IMR-90 (cell line): ENCODE data around the gene MOB3B. TPM values are rescaled to one million over a fixed set of nuclear protein-coding genes. Genes with fewer than 3 reads are reported as not detected.

ENCODE experiments used
- ATAC-seq: fragments of 200-7000 bp; cut with Tn5 transposase; 2 replicates; pipeline ENCODE4 v1.9.1; 2020; ENCODE audit warnings: low read depth, mild to moderate bottlenecking, moderate library complexity
- BruUV-seq: library from RNA; stranded (reverse); fragments of 400-500 nt; replicated peaks from 2 replicates; lab custom pipeline; 2021; lab: Mats Ljungman, UMichigan
- CTCF ChIA-PET: fragments of 300-600 bp; formaldehyde crosslinking; extraction: SDS; loops from one replicate; lab custom pipeline; 2021; ENCODE audit warnings: antibody characterized with exemption; lab: Yijun Ruan, JAX
- POLR2A ChIA-PET: fragments of 300-600 bp; sonication (Branson Sonifier 250); formaldehyde crosslinking; loops from one replicate; lab custom pipeline; 2022; ENCODE audit warnings: antibody characterized with exemption; ENCODE audit not compliant: unreplicated experiment; lab: Charles Lee
- DNase-seq: peaks from one replicate; pipeline ENCODE4 v3.0.0; 2013
- H2AFZ ChIP-seq: replicated peaks from 2 replicates; pipeline ENCODE3; 2013; ENCODE audit warnings: low read length, mild to moderate bottlenecking; ENCODE audit not compliant: poor library complexity
- H2AK5ac ChIP-seq: 2 replicates; pipeline ENCODE4 v1.6.1; 2013; ENCODE audit warnings: low read depth, low read length, inconsistent platforms
- H2AK9ac ChIP-seq: replicated peaks from 2 replicates; pipeline ENCODE3; 2013; ENCODE audit warnings: mild to moderate bottlenecking, low read depth, low read length, moderate library complexity; ENCODE audit not compliant: poor library complexity
- H2BK120ac ChIP-seq: 2 replicates; pipeline ENCODE4 v1.6.1; 2013; ENCODE audit warnings: low read depth, low read length, inconsistent platforms
- H2BK15ac ChIP-seq: 3 replicates; pipeline ENCODE4 v1.6.1; 2013; ENCODE audit warnings: low read depth, low read length, inconsistent platforms
- H2BK20ac ChIP-seq: 2 replicates; pipeline ENCODE4 v1.6.1; 2013; ENCODE audit warnings: low read depth, mild to moderate bottlenecking, inconsistent platforms, low read length, moderate library complexity
- H2BK5ac ChIP-seq: 2 replicates; pipeline ENCODE4 v1.6.1; 2013; ENCODE audit warnings: mild to moderate bottlenecking, low read depth, low read length, inconsistent platforms; ENCODE audit not compliant: poor library complexity, severe bottlenecking
- H3K14ac ChIP-seq: replicated peaks from 2 replicates; pipeline ENCODE4 v1.6.1; 2013; ENCODE audit warnings: low read depth, low read length, inconsistent platforms
- H3K18ac ChIP-seq: 2 replicates; pipeline ENCODE4 v1.6.1; 2013; ENCODE audit warnings: low read depth, low read length, control low read depth
- H3K23ac ChIP-seq: 2 replicates; pipeline ENCODE4 v1.6.1; 2013; ENCODE audit warnings: low read depth, low read length, inconsistent platforms
- H3K27ac ChIP-seq: 2 replicates; pipeline ENCODE4 v1.5.1; 2013; ENCODE audit warnings: mild to moderate bottlenecking, control low read depth, low read length; ENCODE audit not compliant: insufficient read depth
- H3K27me3 ChIP-seq: 2 replicates; pipeline ENCODE4 v1.6.1; 2013; ENCODE audit warnings: low read length; ENCODE audit not compliant: control insufficient read depth, insufficient read depth
- H3K36me3 ChIP-seq: 2 replicates; pipeline ENCODE4 v1.6.1; 2013; ENCODE audit warnings: low read length, mixed read lengths; ENCODE audit not compliant: control insufficient read depth, insufficient read depth
- H3K4ac ChIP-seq: 2 replicates; pipeline ENCODE4 v1.6.1; 2013; ENCODE audit warnings: low read depth, low read length, inconsistent platforms
- H3K4me1 ChIP-seq: 2 replicates; pipeline ENCODE4 v1.6.1; 2013; ENCODE audit warnings: low read length, mixed read lengths; ENCODE audit not compliant: control insufficient read depth, insufficient read depth
- H3K4me2 ChIP-seq: 2 replicates; pipeline ENCODE4 v1.6.1; 2013; ENCODE audit warnings: low read depth, mild to moderate bottlenecking, control low read depth, low read length, moderate library complexity
- H3K4me3 ChIP-seq: 2 replicates; pipeline ENCODE4 v1.5.1; 2013; ENCODE audit warnings: low read depth, mild to moderate bottlenecking, control low read depth, low read length, moderate library complexity; ENCODE audit not compliant: insufficient read depth
- H3K56ac ChIP-seq: 2 replicates; pipeline ENCODE4 v1.6.1; 2013; ENCODE audit warnings: low read length, inconsistent platforms; ENCODE audit not compliant: insufficient read depth; ENCODE audit errors: extremely low read depth
- H3K79me1 ChIP-seq, 2 experiments: 2 replicates each; pipeline ENCODE4 v1.6.1; 2013; ENCODE audit warnings: low read length in 2 of 2, inconsistent platforms in 1 of 2, low read depth in 1 of 2
- H3K9ac ChIP-seq: 2 replicates; pipeline ENCODE4 v1.6.1; 2013; ENCODE audit warnings: low read depth, low read length, control low read depth
- H3K9me1 ChIP-seq: 2 replicates; pipeline ENCODE4 v1.6.1; 2013; ENCODE audit warnings: low read length, inconsistent platforms; ENCODE audit not compliant: insufficient read depth
- H3K9me3 ChIP-seq: 2 replicates; pipeline ENCODE4 v1.6.1; 2013; ENCODE audit warnings: low read length; ENCODE audit not compliant: control insufficient read depth, insufficient read depth
- H4K20me1 ChIP-seq: 2 replicates; pipeline ENCODE4 v1.6.1; 2013; ENCODE audit warnings: low read length, inconsistent platforms; ENCODE audit not compliant: insufficient read depth
- H4K5ac ChIP-seq: 2 replicates; pipeline ENCODE4 v1.6.1; 2013; ENCODE audit warnings: mild to moderate bottlenecking, low read depth, low read length, control low read depth
- H4K8ac ChIP-seq, 2 experiments: 2 replicates each; pipeline ENCODE4 v1.6.1; 2013; ENCODE audit warnings: low read depth in 2 of 2, low read length in 2 of 2, control low read depth in 1 of 2, inconsistent platforms in 1 of 2
- H4K91ac ChIP-seq: 2 replicates; pipeline ENCODE4 v1.6.1; 2013; ENCODE audit warnings: low read depth, low read length, inconsistent platforms; ENCODE audit not compliant: insufficient read depth
- BHLHE40 ChIP-seq: fragments of 150-350 bp; IDR thresholded peaks from 2 replicates; pipeline ENCODE4 v1.6.1; 2016; ENCODE audit warnings: mild to moderate bottlenecking, low read depth, low read length
- CEBPB ChIP-seq: IDR thresholded peaks from 2 replicates; pipeline ENCODE4 v1.6.1; 2012; ENCODE audit warnings: low read depth, low read length, improper control_type of control experiment
- CHD1 ChIP-seq: IDR thresholded peaks from 2 replicates; pipeline ENCODE4 v1.6.1; 2012; ENCODE audit warnings: low read depth, low read length, improper control_type of control experiment
- FOS ChIP-seq: fragments of 150-350 bp; IDR thresholded peaks from 2 replicates; pipeline ENCODE4 v1.6.1; 2016; ENCODE audit warnings: low read depth, low read length
- MAZ ChIP-seq: IDR thresholded peaks from 2 replicates; pipeline ENCODE4 v1.6.1; 2012; ENCODE audit warnings: low read depth, mild to moderate bottlenecking, low read length, improper control_type of control experiment, moderate library complexity, borderline replicate concordance
- MXI1 ChIP-seq: IDR thresholded peaks from 2 replicates; pipeline ENCODE4 v1.6.1; 2012; ENCODE audit warnings: low read depth, mild to moderate bottlenecking, low read length, moderate library complexity, borderline replicate concordance
- NFE2L2 ChIP-seq: fragments of 150-350 bp; IDR thresholded peaks from 2 replicates; pipeline ENCODE4 v1.6.1; 2016; ENCODE audit warnings: low read depth, mild to moderate bottlenecking, low read length
- POLR2A ChIP-seq: IDR thresholded peaks from 2 replicates; pipeline ENCODE4 v1.6.1; 2012; ENCODE audit warnings: mild to moderate bottlenecking, low read depth, low read length
- RAD21 ChIP-seq: IDR thresholded peaks from 2 replicates; pipeline ENCODE4 v1.6.1; 2012; ENCODE audit warnings: low read length, improper control_type of control experiment
- RFX5 ChIP-seq: IDR thresholded peaks from 2 replicates; pipeline ENCODE4 v1.8.0; 2012; ENCODE audit warnings: low read depth, mild to moderate bottlenecking, low read length, moderate library complexity
- SMC3 ChIP-seq: fragments of 150-350 bp; IDR thresholded peaks from 2 replicates; pipeline ENCODE4 v1.6.1; 2016; ENCODE audit warnings: low read depth, mild to moderate bottlenecking, antibody characterized with exemption, low read length, moderate library complexity
- WGBS, 2 experiments: methylation state at CpG; one replicate each; pipeline versions ENCODE4 v1.1.5 to v1.1.7; 2013; ENCODE audit warnings: missing lambda C conversion rate in 2 of 2; ENCODE audit not compliant: insufficient read length in 1 of 2; ENCODE audit errors: extremely low coverage in 2 of 2; 5-methylcytosine and 5-hydroxymethylcytosine counted together
- dilution Hi-C: fragments of 300-500 bp; cut with HindIII; formaldehyde crosslinking; loops from one replicate; pipeline ENCODE4 v1.14.3; 2018; ENCODE audit warnings: low sequenced_read_pairs; ENCODE audit not compliant: unreplicated experiment
- in situ Hi-C: fragments of 300-500 bp; cut with MboI; formaldehyde crosslinking; loops from 3 replicates; pipeline ENCODE4 v1.14.3; 2019; ENCODE audit warnings: low sequenced_read_pairs, inconsistent platforms, mixed read lengths
- intact Hi-C: fragments of 100-400 bp; cut with micrococcal nuclease; formaldehyde crosslinking; loops from 2 replicates; pipeline ENCODE4 v1.10.0; 2022
- polyA plus RNA-seq, 3 experiments: library from polyadenylated mRNA; depleted of rRNA; stranded (reverse); fragments of >200 nt; gene quantifications; 2 replicates each; pipeline ENCODE4 v1.2.3, GENCODE V29; 2012; ENCODE audit warnings: low replicate concordance in 1 of 3
- total RNA-seq: library from RNA; depleted of rRNA; stranded (reverse); fragments of >200 nt; gene quantifications from 2 replicates; pipeline ENCODE4 v1.2.3, GENCODE V29; 2012
- TF ChIP-seq, protein P1 (sequence below): conservative IDR thresholded peaks from 2 replicates; pipeline ENCODE4 v1.5.1; 2012; ENCODE audit warnings: mild to moderate bottlenecking, low read depth, low read length, improper control_type of control experiment
- TF ChIP-seq, protein P2 (sequence below): fragments of 150-350 bp; IDR thresholded peaks from 2 replicates; pipeline ENCODE4 v1.6.1; 2016; ENCODE audit warnings: low read depth, mild to moderate bottlenecking, low read length, moderate library complexity, borderline replicate concordance
- TF ChIP-seq, protein P3 (sequence below): fragments of 150-350 bp; IDR thresholded peaks from 2 replicates; pipeline ENCODE4 v1.6.1; 2017; ENCODE audit warnings: mild to moderate bottlenecking, antibody characterized with exemption, low read length, low read depth

MOB3B gene
- total and polyA plus RNA-seq, 2 of the 4 experiments (the other 2 are of a cell fraction) = under 0.01 to 0.02 TPM

DNA sequence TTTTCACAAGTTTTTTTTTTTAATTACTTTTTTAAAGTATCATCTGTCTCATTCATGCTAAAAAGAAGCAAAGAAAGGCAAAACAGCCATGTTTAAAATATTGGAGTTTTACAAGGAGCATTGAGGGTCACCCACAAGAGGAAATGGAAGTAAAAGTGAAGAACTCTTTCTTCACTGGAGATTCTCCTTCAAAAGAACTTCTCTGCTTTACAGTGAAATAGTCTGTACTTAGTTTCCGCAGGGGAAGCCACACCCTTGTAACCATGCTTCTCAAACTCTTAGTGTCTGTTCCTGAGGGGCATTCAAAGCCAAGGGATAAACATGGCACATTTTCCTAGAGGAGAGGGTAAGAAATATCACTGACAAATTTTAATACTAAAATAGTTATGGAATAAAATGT lies 35.1 kb upstream of the MOB3B start:
- no TSS peak for BruUV-seq
- H3K4ac ChIP-seq = no peak overlapping the region
- no peak overlapping the region for H3K9ac ChIP-seq
- POLR2A ChIA-PET = no interaction called here
- CTCF ChIA-PET = interaction anchor here (0.7 kb wide), 1 partner anchor 569 kb away, joined by 5 read pairs; no protein-coding TSS in a partner anchor
- H2BK5ac ChIP-seq = no peak overlapping the region
- no peak overlapping the region for H2BK20ac ChIP-seq
- dilution Hi-C loops = no loop called here
- no peak overlapping the region for H2BK15ac ChIP-seq
- no peaks in the 10 kb centered on the region for H3K9me3 ChIP-seq
- in situ Hi-C loops = no loop called here
- ATAC-seq = no peak
- H2BK120ac ChIP-seq = no peak overlapping the region
- H3K4me3 ChIP-seq = no peak overlapping the region
- no peak overlapping the region for H3K56ac ChIP-seq
- no peaks in the 10 kb centered on the region for H3K9me1 ChIP-seq
- no peak overlapping the region for H4K8ac ChIP-seq
- H3K36me3 ChIP-seq = 0 out of 2 replicates have a peak, but pooled peaks cover 1% of the 10 kb centered on the region
- H3K27ac ChIP-seq = no peak overlapping the region
- H2AFZ ChIP-seq = no peak overlapping the region
- no CpG with 5 or more reads among the region's 1 CpG for WGBS, 2 experiments
- TF ChIP-seq, protein P1, sequence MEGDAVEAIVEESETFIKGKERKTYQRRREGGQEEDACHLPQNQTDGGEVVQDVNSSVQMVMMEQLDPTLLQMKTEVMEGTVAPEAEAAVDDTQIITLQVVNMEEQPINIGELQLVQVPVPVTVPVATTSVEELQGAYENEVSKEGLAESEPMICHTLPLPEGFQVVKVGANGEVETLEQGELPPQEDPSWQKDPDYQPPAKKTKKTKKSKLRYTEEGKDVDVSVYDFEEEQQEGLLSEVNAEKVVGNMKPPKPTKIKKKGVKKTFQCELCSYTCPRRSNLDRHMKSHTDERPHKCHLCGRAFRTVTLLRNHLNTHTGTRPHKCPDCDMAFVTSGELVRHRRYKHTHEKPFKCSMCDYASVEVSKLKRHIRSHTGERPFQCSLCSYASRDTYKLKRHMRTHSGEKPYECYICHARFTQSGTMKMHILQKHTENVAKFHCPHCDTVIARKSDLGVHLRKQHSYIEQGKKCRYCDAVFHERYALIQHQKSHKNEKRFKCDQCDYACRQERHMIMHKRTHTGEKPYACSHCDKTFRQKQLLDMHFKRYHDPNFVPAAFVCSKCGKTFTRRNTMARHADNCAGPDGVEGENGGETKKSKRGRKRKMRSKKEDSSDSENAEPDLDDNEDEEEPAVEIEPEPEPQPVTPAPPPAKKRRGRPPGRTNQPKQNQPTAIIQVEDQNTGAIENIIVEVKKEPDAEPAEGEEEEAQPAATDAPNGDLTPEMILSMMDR = no peak
- TF ChIP-seq FOS (no peak), RAD21 (no peak), SMC3 (no peak), RFX5 (no peak), MXI1 (no peak), MAZ (no peak), NFE2L2 (no peak), CHD1 (no peak), POLR2A (no peak), CEBPB (no peak), BHLHE40 (no peak)
- TF ChIP-seq, protein P2, sequence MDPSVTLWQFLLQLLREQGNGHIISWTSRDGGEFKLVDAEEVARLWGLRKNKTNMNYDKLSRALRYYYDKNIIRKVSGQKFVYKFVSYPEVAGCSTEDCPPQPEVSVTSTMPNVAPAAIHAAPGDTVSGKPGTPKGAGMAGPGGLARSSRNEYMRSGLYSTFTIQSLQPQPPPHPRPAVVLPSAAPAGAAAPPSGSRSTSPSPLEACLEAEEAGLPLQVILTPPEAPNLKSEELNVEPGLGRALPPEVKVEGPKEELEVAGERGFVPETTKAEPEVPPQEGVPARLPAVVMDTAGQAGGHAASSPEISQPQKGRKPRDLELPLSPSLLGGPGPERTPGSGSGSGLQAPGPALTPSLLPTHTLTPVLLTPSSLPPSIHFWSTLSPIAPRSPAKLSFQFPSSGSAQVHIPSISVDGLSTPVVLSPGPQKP = no peak
- TF ChIP-seq, protein P3, sequence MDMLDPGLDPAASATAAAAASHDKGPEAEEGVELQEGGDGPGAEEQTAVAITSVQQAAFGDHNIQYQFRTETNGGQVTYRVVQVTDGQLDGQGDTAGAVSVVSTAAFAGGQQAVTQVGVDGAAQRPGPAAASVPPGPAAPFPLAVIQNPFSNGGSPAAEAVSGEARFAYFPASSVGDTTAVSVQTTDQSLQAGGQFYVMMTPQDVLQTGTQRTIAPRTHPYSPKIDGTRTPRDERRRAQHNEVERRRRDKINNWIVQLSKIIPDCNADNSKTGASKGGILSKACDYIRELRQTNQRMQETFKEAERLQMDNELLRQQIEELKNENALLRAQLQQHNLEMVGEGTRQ = no peak
- no peaks in the 10 kb centered on the region for H3K27me3 ChIP-seq
- H3K23ac ChIP-seq = no peak overlapping the region
- H4K20me1 ChIP-seq = no peaks in the 10 kb centered on the region
- H3K14ac ChIP-seq = no peak overlapping the region
- no peak overlapping the region for H4K91ac ChIP-seq
- no peak overlapping the region for H3K4me2 ChIP-seq
- intact Hi-C loops = no loop called here
- no peak for DNase-seq
- no peak overlapping the region for H4K5ac ChIP-seq
- H3K79me1 ChIP-seq = 0 out of 4 replicates have a peak, but pooled peaks cover 0 to 3% of the 10 kb centered on the region in 2 experiments
- no peak overlapping the region for H2AK9ac ChIP-seq
- no peak overlapping the region for H3K18ac ChIP-seq
- H2AK5ac ChIP-seq = no peak overlapping the region
- no peaks in the 10 kb centered on the region for H3K4me1 ChIP-seq
